Non-pigmented ciliary epithelial cell (primary cell): ENCODE measurements around the gene N4BP3.
"Not testable (repeated sequence)": the region's sequence is repeated elsewhere in the genome, so short reads cannot be mapped to it uniquely, and the experiment has no call there.

Experiments used
- DNase-seq: peaks from one replicate; pipeline ENCODE4 v3.0.0-alpha.2; 2010; ENCODE audit warnings: low read depth

The N4BP3 gene

DNA sequence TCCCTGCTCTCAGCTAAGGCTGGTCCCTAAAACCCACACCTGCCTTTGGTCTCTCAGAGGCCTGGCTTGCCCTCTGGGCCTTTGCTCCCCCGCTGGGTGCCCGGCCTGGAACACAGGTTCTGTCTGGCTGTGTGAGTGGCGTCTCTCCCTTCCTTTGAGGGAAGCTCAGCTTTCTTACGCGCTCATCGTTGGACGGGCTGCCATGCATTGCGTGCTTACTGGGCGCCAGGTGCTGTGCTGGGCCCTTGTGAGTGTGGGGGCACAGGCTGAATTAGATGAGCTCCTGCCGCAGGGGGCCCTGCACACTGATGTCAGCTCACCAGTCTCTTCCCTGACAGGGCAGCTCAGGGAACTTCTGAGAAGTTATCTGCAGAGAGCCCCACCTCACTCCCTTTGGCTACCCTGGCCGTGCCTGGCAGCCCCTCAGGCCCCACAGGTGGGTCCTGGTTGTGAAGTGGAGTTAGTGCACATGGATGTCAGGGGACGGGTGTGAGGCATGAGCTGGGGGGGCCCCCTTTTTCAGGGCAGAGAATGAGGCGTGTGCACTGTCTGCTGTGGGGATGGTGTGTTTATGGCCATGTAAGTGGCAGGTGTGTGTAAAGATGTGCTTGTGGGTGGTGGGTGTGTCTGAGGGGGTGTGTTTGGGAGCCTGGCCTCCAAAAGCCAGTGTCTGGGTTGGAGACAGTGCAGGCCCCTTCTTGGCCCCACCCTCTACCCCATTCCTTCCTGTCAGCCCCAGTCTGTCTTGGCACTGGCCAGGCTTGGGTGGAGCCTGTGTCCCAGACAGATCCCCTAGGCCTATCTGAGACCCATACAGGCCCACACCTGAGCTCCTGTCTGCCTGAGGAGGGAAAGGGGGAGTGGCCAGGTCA is 10.0 kb downstream of the N4BP3 start:
- DNase-seq = no peak

- no peak for DNase-seq
Observed at GRCh38 chr5:178123966-178124925, 10.9 kb downstream of the N4BP3 start.

- DNase-seq = no peak
Observed at GRCh38 chr5:178125253-178125906, 12.0 kb downstream of the N4BP3 start.

DNA sequence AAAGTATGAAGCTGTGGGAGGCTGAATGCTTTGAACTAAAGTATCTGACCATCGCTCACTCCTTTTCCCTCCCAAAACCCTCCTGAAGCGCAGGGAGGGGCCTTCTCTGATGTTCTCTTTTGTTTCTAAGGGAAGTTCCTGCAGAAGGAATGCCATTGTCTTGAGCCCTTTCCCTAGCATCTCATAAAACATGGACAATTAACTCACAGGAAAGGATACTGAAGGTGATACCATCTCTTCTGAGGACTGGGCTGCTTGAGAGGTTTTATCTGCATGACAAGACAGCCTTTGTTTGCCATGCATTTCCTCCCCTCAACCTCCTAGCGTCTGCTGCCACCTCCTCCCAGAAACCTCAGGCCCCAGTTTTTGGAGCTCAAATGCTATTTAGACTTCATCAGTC is 13.2 kb downstream of the N4BP3 start:
- no peak for DNase-seq

GRCh38 chr5:178127300-178128009 is 14.1 kb downstream of the N4BP3 start:
- not testable (repeated sequence) for DNase-seq

DNA sequence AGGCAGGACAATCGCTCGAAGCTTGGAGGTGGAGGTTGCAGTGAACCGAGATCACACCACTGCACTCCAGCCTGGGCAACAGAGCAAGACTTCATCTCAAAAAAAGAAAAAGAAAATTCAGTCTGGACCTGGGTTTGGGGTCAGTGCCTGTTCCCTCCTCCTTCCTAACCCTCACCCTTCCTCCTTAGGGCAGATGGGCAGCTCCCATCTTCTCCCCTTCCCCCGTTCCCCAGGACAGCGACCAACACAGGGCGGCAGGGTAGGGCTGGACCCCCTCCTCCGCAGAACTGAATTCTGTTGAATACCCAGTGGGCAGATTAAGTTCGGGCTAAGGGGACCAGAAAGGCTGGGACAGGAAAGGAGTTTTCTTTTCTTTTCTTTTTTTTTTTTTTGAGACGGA is 16.0 kb downstream of the N4BP3 start:
- DNase-seq = no peak

DNA sequence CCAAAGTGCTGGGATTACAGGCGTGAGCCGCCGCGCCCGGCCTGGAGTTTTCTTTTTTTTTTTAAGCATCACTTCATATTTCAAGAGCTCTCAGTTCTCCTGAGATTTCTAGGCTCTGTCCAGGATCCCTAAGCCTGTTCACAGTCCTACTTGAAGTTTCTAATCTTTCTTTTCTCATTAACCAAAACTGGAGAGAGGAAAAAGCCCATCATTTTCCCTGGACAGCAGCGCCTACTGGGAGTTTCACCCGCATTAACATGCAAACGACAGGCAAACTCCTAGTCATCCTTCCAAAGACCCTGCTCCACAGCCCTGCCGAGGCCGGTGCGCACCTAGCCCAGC is 16.9 kb downstream of the N4BP3 start:
- DNase-seq = not testable (repeated sequence)

- no peak for DNase-seq
Observed at GRCh38 chr5:178130576-178131445, 17.5 kb downstream of the N4BP3 start, which contains the start of gene RMND5B. RMND5B (plus strand) TSS chr5:178131014; CDS start chr5:178138120, 7,106 bp downstream.

GRCh38 chr5:178131446-178131996 is 18.2 kb downstream of the N4BP3 start:
- no peak for DNase-seq

- DNase-seq = no peak
Observed at GRCh38 chr5:178136990-178137389, 23.7 kb downstream of the N4BP3 start.

- no peak for DNase-seq
Observed at GRCh38 chr5:178137991-178138390, 24.7 kb downstream of the N4BP3 start.

DNA sequence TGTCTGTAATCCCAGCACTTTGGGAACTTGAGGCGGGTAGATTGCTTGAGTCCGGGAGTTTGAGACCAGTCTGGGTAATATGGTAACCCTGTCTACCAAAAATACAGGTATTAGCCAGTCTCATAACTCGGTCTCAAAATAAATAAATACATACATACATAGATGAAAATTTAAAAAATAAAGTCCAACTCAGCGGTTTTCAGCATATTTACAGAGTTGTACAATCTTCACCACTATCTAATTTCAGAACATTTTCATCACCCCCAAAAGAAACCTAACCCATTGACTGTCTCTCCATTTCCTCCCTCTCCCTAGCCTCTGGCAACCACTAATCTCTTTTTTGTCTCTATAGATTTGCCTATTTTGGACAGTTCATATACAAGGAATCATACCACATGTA is 28.2 kb downstream of the N4BP3 start:
- DNase-seq = no peak

- DNase-seq = no peak
Observed at GRCh38 chr5:178142642-178143041, 29.3 kb downstream of the N4BP3 start.

GRCh38 chr5:178143246-178143645 is 29.9 kb downstream of the N4BP3 start:
- no peak for DNase-seq

DNA sequence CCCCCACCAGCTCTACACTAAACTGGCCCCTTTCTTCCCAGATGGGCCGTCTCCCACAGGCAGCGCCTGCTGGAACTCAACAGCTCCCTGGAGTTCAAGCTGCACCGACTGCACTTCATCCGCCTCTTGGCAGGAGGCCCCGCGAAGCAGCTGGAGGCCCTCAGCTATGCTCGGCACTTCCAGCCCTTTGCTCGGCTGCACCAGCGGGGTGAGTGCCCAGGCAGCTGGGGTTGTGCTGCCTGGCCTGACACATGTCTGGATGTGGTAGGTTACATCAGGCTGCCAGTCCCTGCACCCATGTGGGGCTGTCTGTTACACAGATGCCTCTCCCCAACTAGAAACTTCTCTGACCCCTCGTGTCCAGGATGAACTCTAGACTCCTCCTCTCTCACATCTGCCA is 30.6 kb downstream of the N4BP3 start:
- no peak for DNase-seq

GRCh38 chr5:178145965-178146820 is 32.9 kb downstream of the N4BP3 start:
- no peak for DNase-seq

- DNase-seq = no peak
Observed at GRCh38 chr5:178147406-178147805, 34.1 kb downstream of the N4BP3 start.

GRCh38 chr5:178149199-178149932 is 36.0 kb downstream of the N4BP3 start:
- no peak for DNase-seq
